Measurements from ENCODE around the gene DTNA.
"Not testable (repeated sequence)": the region's sequence is repeated elsewhere in the genome, so short reads cannot be mapped to it uniquely, and the experiment has no call there.

DTNA gene

GRCh38 chr18:34906985-34907384 is 196.9 kb downstream of the DTNA start:
- DNase-seq (ENCODE audit: low read depth), result not testable (repeated sequence)

- no peak for DNase-seq (ENCODE audit: low read depth)
Observed at GRCh38 chr18:34909637-34910364, 199.7 kb downstream of the DTNA start.

DNA sequence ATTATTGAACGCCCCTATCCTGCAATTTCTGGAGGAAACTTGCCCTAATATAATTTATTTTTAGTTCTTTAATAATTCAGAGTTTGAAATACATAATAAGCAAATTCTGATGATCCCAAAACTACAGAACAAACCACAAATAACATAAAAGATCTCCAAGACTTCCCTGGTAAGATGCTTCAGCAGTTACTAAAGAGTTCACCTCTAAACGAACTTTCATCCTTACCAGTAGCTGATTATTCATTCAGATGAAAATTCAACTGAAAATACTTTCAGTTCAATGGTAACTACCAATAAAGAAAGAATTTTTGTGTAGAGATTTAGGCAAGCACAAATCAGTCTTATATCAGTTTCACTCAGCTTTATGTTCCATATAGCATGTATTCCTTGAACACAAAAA is 201.0 kb downstream of the DTNA start:
- no peak for DNase-seq (ENCODE audit: low read depth)

DNA sequence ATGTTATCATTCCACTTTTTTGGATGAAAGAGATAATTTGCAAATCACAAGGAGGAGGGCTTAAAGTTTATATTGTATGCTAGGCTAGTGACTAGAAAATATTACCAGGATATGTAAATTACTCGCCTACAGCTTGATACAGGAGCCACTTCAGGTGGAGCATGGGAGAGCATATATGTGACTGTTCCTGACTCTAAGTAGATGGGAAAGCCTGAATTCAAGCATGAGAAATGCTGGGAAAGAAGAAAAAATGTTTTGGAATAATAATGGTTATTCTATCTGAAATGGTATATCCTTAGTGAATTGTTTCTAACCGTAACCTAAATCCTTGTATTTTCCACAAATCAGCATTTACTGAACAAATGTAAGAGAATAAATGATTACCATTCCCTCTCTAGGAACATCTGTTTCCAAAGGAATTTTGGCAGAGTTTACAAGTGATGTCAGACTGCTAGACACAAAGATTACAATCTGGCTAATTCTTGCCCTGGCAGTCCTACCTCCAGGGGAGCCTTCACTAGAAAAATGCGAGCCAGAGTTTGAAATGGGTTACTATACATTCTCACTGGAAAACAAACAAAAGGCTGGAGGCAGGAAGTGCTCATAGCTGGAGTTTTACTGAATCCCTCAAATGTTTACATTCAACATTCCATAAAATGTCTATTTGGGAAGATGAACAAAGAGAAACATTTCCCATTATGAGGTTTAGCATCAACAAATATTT is 201.7 kb downstream of the DTNA start:
- DNase-seq (ENCODE audit: low read depth), result no peak

DNA sequence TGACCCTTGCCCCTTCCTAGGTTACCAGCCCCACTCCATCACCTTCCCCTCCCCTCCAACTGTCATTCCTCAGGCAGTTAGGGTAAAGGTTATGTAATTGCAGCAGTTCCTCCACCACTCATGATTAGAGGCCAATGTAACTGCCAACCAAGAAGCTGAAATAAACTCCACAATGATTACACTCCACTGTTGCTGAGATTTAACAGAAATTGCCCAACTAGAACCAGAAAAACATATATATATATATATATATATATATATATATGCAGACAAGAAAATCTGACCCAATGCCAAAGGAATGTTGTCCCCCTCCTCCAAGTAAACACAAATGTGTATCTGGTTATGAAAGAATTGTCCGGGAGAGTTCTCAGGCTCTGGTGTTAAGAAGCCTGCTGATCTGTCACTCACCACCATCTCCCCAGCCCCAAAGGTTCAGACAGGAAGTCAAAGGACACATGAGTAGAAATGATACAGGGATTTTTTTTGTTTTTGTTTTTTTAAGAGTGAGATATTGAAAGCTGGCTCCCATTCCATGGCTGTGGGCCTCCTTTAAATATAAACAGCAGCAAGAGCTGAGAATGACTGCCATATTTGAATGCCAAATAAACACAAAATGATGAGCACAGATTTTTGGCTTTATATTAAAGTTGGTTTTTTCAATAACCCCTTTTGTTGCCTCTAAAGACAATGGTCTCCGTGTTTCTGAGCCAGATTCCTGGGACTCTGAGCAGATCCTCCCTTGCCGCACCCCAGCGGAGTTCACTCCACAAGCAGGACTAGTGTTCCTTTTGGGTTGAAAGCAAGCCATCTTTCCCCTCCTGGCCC is 204.0 kb downstream of the DTNA start:
- no peak for DNase-seq (ENCODE audit: low read depth)

- no peak for DNase-seq (ENCODE audit: low read depth)
Observed at GRCh38 chr18:34915046-34915445, 204.9 kb downstream of the DTNA start.

- not testable (repeated sequence) for DNase-seq (ENCODE audit: low read depth)
Observed at GRCh38 chr18:34916539-34916938, 206.4 kb downstream of the DTNA start.

- no peak for DNase-seq (ENCODE audit: low read depth)
Observed at GRCh38 chr18:34918856-34919255, 208.8 kb downstream of the DTNA start.

DNA sequence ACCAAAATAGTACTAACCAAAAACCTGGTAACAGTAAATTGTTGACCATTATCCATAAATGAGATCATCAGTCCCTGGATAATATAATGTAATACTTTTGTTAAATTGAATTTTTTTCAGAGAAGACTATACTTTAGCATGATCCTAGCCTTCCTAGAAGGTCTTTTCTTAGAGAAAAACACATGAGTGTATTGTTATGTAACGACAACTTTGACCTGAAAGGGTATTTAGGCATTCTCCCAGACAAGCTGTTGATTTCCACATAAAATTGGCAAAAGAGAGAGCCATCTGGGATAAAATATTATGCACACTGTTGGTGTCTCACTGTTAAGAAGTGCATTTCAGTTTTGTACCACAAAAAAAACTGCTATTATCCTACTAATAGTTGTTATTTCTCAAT is 211.1 kb downstream of the DTNA start:
- no peak for DNase-seq (ENCODE audit: low read depth)

DNA sequence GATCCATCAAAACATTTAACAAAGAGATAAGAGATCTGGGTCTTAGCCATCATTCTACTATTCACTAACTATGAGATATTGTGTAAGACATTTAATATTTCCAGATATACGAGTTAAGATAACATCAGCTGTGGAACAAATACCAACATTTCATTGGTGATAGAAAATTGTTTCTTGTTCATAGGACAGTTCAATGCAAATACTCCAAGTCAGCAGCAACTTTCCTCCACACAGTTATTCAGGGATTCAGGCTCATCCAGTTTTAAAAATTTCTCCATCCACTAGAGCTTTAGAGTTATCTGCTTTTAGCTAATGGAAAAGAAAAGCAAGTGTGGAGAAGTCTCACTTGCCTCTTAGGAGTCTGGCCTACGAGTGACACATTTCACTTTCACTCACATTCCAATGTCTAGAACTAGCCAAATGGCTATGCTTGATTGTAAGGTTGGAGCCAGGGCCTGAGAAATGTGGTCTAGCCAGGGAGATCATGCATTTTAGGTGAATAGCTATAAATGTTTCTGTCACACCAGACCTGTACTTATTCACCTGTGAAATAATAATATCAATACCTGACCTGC is 211.8 kb downstream of the DTNA start:
- DNase-seq (ENCODE audit: low read depth), result no peak

- DNase-seq (ENCODE audit: low read depth), result not testable (repeated sequence)
Observed at GRCh38 chr18:34922594-34922993, 212.5 kb downstream of the DTNA start.

DNA sequence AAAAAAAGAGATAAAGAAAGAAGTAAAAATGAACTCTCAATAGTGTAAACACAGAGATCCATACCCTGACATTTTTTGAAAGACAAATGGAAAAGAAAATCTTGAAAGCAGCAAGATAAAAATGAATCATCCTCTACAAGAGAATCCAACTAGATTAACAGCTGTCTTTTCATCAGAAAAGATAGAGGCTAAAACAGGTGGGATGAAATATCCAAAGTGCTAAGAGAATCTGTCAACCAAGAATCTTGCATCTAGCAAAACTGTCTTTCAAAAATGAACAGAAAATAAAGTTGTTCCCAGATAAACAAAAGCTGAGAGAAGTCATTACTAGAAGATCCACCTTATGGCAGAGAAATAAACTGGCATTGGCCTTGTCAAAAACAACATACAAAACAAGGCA is 213.8 kb downstream of the DTNA start:
- no peak for DNase-seq (ENCODE audit: low read depth)

DNA sequence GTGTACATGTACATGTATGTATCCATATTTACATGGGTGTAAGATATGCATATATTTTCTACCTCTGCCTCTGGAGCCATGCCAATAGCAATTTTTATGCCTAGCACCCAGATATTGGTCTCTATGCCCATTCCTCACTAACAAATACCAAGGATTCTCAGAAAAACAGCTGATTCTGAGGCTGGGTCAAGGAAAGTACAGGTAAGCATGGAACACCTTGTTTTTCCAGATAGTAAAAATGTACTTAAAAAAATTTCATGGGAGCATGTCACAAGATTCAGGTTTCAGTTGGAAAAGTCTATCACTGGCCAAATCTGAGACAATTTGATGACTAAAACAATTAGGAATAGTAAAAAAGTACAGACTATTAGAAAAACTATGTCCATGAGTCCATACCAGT is 216.6 kb downstream of the DTNA start:
- DNase-seq (ENCODE audit: low read depth), result no peak

DNA sequence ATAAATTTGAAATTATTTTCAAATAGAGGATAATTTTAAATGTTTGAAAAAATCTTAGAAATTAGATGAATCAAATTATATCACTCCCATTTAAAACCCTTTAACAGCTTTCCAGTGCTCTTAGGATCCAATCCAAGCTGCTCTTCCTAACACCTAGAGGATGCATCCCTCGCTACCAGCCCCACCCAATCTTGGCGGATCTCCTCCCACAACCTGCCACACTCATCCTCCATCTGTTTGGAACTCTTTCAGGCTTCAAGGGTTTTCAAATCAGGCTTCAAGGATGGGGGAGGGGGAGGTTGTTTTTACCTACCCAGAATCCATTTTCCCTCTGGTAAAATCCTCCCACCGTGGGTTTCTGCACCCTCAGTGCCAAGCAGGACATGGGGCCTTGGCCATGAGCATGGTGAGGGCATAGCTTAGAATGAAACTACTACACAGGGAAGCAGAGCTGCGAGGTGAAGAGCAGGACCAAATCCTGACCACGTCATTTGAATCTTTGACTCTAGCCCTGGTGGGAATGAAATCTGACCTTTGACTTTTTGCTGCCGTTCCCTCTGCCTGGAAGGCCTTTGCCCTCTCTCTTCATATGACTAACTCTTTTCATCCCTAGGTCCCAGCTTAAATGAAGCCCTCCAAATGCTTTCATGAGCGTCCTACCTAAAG is 218.1 kb downstream of the DTNA start:
- DNase-seq (ENCODE audit: low read depth), result no peak

DNA sequence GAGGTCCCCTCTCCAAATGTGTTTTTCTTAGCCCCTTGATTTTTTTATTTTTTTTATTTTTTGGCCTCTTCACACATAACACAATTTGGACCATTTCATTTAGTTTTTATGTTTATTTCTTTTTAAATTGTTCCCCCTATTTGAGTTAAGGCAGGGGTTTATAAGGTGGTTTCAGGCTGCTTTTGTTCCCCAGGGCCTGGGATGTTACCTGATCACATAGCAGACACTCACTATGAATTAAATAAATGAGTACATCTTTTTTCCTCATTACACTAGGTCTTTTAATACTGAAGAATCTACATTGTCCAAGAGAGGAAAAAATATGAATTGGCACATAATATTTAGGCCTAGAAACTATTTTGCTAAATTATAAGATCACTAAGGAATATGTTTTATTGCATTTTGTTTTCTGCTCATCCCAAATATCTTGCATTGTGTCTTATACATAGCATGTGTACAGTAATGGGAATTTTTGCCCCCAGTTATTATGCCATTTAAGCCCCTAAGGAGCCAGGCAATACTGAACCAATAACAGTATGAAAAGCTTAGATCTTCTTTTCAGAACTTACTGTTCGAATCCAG is 218.7 kb downstream of the DTNA start:
- no peak for DNase-seq (ENCODE audit: low read depth)

DNA sequence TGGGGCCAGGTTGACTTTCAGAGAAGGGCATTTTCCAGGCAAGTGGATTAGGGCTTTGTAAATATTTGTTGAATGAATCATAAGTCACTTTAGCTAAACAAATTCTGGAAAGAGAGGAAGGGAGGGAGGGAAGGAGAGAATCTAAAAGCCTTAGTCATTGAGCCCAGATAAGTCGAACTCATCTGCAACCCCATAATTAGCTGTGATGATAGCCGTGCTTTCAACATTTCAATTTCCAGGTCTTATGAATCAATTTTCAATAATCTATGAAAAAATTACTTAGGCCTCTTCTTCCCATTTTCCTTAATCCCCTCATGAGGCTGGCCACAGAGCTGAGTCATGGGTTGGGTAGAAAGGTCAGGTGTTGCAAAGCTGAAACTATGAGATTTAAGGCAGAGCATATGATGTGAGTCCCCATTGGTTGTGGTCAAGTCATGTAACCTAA is 219.3 kb downstream of the DTNA start:
- no peak for DNase-seq (ENCODE audit: low read depth)

- DNase-seq (ENCODE audit: low read depth), result no peak
Observed at GRCh38 chr18:34932363-34932762, 222.3 kb downstream of the DTNA start.

GRCh38 chr18:34932792-34933466 is 222.8 kb downstream of the DTNA start:
- no peak for DNase-seq (ENCODE audit: low read depth)

GRCh38 chr18:34933909-34934661 is 224.0 kb downstream of the DTNA start:
- no peak for DNase-seq (ENCODE audit: low read depth)

DNA sequence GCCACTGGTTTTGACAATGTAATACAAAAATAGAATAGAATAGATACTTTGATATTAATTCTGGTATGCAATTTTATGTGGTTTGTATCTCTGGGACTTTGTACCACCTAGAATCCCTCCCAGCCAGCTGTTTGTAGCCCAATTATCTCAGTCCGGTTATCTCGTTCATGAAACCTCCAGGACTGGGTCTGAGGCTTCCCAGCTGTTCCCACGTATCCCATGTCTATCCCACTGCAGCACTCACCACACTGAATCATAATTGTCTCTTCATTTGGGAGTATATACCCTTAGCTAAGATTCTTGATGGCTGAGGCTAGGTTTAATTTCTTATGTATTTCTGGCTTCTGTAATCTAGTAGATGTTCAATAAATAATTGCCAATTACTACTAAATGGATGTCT is 226.7 kb downstream of the DTNA start:
- DNase-seq (ENCODE audit: low read depth), result no peak
